Stimulated activated CD8-positive, alpha-beta memory T cell treated with anti-CD3 and anti-CD28 coated beads, Interleukin-7, amount 100 ng/mL, for 4 hours (primary cell): ENCODE measurements around the gene CAMSAP2.

Experiments used
- DNase-seq, 2 donors: peaks; one replicate each; pipeline ENCODE4 v3.0.0-alpha.2; 2020; ENCODE audit warnings: low read depth in 2 of 2

CAMSAP2 gene

DNA sequence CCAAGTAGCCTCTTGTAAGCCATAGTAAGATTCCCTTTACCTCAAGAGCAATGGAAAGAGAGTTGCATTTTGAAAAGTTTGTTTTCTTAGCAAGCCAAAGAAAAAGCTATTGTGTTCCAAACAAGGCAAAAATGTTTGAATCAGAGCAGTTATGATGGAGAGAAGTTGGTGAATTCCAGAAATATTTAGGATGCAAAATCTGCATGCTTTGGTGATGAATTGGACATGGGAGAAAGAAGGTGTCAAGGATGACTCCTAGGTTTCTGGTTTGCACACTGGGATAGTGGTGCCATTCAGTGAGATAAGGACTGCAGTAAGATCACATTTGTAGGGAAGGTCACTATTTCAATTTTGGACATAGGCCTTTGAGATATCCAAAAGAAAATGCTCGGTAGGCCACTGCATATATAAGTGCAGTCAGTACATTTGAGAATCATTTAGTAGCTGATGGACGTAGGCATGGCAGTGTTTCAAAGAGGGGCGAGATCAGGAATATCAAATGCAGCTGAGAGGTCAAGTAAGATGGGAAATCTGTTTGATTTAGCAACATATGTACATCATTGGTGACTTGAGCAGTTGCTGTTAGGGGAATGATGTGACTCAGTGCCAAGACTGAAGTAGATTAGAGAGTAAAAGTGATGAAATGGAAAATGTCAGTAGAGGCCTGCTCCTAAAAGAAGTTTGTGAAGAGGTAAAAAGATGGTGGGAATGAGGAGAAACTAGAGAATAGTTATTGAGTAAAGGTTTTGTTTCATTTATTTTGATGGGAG lies 100.2 kb downstream of the CAMSAP2 start:
- no peak for DNase-seq

DNA sequence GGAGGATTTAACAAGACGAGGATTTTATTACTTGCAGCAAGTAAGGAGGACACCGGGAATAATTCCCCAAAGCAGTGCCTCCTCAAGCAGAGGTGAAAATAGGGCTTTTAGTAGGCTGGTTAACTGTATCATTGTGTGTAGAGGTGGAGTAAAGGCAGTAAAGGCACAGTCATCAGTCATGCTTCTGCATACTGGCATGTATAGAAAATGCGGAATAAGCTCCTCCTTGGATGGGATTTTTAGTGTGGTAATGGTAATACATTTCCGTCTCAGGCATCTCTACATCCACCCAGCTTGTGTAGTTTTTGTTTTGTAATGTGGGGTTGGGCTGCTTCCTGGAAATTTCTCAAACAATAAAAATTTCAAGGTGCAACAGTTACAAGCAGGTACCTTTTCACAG lies 106.7 kb downstream of the CAMSAP2 start:
- no peak for DNase-seq

DNA sequence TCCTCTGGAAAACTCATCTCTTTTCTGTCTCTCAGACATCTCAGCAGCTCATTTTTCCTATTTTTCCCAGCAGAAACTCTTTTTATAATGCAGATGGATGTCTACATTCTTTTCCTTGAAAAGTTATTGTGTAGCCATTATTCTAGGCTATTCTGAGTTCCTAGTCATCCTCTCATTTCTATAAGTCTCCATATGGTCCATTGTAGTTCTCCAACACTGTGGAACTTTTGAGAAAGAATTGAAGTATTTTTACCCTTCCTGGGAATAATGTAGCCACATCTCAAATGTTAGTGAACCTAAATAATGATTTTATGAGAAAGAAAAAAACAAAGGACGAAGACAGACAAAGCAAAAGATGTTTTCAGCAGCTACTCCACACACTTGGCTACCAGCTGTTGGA lies 107.7 kb downstream of the CAMSAP2 start:
- no peak for DNase-seq

DNA sequence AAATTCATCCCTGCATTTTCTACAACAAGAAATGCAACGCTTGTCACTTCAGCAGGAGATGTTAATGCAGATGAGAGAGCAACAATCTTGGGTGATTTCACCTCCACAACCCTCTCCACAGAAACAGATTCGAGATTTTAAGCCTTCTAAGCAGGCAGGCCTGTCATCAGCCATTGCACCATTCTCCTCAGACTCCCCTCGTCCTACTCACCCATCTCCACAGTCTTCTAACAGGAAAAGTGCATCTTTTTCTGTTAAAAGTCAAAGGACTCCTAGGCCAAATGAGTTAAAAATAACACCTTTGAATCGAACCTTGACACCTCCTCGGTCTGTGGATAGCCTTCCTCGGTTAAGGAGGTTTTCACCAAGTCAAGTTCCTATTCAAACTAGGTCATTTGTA lies 110.7 kb downstream of the CAMSAP2 start:
- no peak for DNase-seq

DNA sequence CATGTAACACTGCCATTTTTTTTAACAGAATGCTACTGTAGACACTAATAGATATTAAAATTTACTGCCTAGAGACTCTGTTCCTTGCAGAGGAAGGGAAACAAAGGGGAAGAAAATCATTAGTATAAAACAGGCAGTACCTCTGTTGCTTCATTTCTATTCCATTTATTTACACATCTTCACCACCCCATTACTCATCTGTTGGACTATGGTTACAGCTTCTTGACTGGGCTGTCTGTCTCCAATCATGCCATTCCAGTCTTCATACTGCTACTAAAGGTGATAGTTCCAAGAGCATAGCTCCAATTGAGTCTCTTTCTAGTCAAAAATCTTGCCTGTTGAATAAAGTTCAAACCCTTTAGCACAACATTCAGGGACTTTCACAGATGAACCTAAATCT lies 111.9 kb downstream of the CAMSAP2 start:
- DNase-seq = no peak

DNA sequence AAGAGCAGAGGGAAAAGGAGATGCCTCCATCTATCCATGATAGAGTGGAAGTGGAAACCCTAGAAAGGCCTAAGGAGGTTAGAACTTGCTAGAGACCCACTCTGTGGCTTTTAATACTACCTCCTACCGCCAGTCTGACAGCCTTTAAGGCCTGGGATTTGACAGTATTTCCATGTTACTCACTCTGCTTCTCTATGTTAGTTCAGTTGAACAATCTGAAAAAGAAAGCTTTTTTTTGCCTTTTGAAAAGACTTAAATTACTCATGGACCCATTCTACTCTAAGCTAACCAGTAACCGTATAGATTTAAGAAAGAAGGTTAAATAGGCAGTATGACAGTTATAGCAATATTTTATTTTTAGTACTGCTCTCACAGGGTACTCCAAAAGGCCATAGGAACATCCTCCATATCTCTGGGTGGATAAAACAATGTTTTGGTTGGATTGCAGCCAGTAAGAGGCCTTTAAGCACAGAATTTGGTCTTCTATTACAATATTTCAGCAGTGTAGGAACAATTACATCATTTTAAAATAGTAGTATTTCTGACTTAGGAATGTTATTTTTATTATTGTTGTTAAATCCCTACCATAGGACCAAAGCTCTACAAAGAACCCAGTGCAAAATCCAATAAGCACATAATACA lies 118.1 kb downstream of the CAMSAP2 start:
- no peak for DNase-seq

DNA sequence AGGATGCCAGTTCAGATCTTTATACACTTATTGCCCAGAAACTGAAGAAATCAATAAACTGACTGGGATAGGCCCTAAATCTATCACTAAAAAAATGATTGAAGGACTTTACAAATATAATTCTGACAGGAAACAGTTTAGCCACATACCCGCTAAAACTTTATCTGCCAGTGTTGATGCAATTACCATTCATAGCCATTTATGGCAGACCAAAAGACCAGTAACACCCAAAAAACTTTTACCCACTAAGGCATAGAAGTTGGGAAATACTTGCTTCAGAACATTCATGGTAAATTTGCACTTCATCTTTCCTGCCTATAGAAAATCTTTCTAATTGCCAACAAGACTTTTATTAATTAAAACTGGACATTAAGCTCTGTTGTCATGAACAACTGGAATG lies 119.1 kb downstream of the CAMSAP2 start:
- no peak for DNase-seq

DNA sequence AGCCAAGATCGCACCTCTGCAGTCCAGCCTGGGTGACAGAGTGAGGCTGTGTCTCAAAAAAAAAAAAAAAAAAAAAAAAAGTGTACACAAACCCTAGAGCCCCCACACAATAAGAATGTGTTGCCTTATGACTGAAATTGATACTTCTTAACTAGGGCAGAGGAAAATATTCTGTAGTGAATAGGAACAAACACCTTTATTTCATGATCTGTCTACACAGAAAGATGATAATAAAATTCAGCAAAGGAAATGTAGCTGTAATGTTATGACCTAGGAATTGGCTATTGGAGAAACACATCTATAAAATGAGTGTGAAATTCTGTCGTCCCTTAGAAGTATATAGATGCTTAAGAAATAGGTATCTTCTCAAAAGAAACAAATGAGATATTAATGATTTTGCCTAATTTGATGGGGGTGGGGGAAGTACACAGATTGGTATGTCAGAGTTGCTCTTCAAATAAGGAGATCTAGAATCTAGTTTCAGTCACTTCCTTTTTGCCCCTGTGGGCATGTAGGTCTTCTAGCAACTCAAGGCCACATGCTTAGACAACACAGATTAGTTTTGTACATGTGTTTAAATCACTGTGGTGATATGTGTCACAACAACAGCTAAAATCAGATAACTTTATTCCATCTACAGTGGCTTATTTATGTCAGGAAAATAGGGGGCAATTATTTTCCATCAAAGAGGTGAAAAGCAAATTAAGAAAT lies 123.4 kb downstream of the CAMSAP2 start:
- no peak for DNase-seq

DNA sequence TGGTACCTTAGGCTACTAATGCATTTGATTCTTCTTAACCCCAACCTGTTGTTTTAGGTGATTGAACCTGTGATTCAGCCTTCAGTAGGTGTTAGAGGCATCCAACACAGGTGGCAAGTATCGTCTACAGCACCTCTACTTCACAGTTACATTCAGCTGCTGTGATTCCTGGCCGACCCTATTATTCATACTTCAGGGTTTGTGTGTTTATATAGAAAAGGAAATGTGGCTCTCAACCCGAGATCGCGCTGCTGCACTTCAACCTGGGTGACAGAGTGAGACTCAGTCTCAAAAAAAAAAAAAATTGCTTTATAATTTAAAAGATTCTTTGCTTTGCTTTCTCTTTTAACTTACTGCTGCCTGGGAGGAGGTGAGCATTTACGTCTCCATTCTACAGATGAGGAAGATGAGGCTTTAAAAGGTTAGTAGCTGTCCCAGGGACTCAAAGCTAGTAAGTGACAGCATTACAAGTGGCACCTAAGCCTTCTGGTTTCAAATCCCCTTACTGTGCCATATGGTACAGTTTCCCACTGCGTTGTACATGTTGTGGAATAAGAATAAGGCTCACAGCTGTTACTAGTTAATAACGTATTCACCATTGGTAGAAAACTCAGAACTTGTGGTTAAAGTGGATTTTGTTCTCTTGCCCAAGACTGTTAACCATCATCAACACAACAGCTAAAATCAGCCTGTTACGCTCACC lies 124.2 kb downstream of the CAMSAP2 start:
- DNase-seq = no peak

DNA sequence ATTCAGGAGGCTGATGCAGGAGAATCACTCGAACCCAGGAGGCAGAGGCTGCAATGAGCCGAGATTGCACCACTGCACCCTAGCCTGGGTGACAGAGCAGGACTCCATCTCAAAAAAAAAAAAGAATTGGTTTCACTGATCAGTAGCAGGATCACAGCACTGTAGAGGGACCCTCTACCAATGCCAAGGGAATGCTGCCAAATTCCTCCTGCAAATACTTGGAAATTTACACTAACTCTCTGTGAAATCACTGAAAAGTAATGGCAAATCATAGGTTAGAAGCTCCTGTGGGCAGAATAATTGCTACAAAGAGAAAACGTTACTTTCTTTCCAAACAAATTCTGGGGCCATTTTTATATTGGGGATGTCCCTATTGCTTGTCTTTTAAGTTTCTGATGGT lies 127.4 kb downstream of the CAMSAP2 start:
- DNase-seq = no peak

DNA sequence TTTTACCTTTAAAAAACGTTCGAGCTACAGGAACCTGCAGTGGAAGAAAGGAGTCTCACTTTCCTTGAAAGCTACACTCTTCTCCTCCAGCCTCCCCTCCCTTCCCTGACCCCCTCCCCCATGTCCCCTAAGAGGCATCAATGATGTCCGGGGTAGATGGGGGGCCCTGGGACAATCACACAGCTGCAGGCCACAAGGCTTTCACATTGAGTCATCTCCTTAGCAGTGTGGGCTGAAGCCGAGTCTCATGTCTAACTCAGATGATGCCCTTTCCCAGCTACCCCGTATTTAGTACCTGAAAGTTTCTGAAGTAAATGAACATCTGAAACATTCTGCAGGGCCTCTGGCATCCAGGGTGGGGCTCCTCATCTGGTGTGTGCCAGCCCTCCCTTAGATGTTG lies 127.8 kb downstream of the CAMSAP2 start:
- no peak for DNase-seq

DNA sequence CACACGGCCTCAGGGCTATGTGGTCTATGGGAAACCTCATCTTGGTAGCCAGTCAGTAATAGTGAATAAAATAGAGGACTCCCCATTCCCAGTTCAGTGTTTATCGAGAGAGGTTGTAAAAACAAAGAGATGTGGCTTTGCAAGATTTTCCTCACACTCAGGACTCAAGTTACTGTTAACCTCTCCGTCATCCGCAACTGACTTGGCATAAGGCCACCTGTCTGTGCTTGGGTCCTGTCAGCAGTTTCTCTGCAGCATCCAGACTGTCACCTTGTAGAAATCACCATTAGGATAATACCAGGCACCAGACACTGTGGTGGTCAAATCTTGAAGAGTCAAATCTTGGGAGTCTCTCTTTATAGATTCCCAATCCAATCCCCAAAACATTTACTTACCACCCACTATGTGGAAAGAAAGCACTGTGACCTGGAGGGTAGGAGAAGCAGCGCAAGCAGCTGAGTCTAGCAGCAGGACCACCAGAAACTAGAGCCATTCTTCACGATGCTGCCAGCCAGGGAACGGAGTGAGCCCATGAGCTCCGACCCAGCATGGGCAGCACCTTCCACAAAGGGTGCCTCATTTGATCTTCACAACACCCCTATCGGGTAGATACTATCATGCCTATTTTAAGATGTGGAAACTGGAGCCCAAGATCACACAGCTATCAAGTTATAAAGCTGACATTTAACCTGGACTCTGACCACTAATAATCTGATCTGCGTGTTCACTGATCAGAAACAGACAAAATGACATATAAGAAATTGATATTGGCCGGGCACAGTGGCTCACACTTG lies 128.5 kb downstream of the CAMSAP2 start:
- DNase-seq = no peak

DNA sequence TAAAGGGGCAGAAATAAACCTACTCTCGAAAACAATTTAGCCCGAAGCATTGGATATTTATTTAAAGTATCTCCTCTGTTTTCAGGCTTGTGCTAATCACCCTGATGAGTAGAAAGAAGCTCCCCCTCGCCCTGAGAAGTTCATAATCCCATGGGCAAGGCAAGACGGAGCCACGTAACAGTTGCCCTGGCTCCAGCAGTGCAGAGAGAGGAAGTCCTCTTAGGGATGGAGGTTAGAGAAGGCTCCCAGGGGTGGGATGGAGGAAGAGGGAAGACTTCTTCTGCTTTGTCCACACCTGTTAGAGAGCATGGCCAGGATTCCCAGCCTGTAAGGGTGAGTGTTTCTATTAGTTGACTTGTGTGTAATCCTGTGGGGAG lies 130.7 kb downstream of the CAMSAP2 start:
- DNase-seq = no peak

DNA sequence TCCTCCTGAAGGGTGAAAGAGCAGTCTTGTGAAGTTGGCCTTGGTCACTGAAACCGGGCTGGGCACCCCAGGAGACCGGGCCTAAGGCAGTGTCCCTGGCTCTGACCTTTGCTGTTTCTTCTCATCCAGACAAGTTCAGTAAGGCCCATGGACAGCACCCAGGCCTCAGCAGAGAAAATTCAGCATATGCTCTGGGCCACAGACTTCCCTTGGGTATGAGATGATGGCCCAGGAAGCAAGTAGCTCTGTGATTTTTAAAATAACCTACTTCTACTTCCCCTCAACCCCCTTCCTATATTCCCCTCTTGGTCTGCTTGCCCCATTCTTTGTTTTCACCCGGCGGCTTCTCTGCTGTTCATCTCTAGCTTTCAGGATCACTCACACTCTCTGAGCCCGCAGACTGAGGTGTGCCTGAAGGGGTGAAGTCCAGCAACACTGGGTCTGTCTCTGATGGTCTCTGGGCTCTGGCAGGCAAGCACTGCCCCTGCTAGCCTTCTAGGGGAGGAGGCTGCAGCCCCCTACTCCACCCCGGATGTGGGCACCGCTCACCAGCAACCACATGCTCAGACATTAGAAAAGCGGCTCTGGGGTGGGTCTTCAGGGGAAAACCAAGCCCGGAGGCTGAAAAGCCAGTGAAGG lies 131.2 kb downstream of the CAMSAP2 start:
- DNase-seq = no peak

DNA sequence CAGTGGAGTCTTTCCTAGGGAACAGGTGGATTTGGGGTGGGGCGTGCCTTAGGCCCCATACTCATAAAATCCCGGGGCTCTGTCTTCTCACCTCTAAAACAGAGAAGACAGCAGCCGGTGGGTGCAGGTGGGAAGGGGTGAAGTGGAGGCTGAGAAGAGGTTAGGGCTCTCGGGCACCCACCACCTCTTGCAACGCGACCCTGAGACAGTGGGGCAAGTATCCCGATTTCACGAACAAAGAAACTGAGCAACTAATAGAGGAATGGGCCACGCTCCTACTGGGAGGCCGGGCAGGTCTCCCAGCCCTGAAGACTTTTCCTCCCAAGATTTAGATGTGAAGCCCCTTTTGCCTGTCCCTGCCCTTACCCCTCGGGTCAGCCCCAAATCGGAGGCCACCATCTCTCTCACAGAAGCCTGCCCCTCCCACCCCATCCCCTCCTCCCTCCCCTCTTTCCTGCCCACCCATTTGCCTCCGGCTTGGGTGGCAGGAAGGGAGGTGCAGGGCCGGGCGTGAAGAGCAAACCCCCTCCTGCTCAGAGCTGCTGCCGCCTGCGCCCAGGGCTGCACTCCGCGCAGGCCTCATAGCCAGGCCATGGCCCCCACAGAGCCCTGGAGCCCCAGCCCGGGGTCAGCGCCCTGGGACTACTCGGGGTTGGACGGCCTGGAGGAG lies 133.9 kb downstream of the CAMSAP2 start, which contains the start of gene GPR25:
Gene GPR25, plus strand, starts transcription at position 536 of the 670 bp plus-strand sequence. Its CDS starts 57 bp downstream, at position 593.
- DNase-seq = no peak

DNA sequence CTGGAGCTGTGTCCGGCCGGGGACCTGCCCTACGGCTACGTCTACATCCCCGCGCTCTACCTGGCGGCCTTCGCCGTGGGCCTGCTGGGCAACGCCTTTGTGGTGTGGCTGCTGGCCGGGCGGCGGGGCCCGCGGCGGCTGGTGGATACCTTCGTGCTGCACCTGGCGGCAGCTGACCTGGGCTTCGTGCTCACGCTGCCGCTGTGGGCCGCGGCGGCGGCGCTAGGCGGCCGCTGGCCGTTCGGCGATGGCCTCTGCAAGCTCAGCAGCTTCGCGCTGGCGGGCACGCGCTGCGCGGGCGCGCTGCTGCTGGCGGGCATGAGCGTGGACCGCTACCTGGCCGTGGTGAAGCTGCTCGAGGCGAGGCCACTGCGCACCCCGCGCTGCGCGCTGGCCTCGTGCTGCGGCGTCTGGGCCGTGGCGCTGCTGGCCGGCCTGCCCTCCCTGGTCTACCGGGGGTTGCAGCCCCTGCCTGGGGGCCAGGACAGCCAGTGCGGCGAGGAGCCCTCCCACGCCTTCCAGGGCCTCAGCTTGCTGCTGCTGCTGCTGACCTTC lies 134.5 kb downstream of the CAMSAP2 start:
- DNase-seq = no peak

DNA sequence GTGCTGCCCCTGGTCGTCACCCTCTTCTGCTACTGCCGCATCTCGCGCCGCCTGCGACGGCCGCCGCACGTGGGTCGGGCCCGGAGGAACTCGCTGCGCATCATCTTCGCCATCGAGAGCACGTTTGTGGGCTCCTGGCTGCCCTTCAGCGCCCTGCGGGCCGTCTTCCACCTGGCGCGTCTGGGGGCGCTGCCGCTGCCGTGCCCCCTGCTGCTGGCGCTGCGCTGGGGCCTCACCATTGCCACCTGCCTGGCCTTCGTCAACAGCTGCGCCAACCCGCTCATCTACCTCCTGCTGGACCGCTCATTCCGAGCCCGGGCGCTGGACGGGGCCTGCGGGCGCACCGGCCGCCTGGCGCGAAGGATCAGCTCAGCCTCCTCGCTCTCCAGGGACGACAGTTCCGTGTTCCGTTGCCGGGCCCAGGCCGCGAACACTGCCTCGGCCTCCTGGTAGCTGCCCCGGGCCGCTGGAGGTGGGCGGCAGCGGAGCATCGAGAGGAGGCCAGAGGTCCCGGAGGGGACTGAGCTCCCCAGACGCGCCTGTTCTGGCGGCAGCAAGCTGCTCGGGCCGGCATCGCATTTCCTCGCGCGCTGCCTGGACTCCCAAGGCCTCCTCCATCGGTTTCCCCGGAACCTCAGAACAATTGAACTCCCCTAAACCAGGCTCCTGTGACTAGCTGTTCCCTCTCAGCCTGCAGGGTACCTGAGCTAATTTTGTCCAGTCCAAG lies 135.1 kb downstream of the CAMSAP2 start:
- no peak for DNase-seq

DNA sequence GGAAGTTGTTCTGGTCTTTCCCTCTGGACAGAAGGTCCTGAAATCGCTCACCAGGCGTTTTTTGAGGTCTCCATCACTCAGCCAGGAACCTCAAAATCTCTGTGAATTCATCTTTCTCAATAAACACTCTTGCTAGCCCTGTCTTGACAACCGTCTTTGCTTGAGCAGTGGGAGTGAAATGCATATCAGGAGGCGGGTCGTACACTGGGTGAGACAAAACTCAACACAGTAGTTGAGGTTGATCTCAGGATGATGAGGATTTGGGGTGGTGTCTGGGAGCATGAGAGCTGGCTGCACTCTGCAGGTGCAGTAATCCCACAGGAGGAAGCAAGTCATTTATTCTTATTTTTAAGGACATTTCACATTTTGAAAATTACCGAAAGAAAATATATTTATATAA lies 136.0 kb downstream of the CAMSAP2 start:
- DNase-seq = no peak

DNA sequence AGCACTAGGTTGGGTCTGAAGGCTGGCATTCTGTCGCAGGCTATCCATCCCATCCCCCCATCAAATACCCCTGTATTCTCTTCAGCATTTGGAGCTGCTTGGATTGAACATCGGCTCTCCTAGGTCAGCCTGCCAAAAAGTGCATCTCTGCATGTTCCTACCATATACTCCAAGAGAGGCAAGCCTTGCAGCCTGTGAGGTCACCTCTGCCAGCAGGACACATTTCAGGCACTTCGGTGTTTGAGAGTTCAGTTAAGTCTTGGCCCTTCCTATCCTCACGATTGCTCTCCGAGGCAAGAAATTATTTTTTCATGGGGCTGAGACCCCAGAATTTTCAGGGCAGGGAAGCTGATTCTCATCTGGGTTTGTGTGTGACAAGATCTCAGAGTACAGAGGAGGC lies 136.7 kb downstream of the CAMSAP2 start:
- DNase-seq = no peak
